OCI-LY7 (cell line): ENCODE measurements around the gene KIF7.

ENCODE experiments used
- CTCF ChIP-seq: fragments of 200-600 bp; sonication (generic); conservative IDR thresholded peaks from 2 replicates; pipeline ENCODE4 v1.5.1; 2014; ENCODE audit warnings: mild to moderate bottlenecking, antibody characterized with exemption, low read length, moderate library complexity, mixed read lengths
- EZH2phosphoT487 ChIP-seq: fragments of 200-600 bp; sonication (generic); IDR thresholded peaks from 2 replicates; pipeline ENCODE4 v1.6.1; 2018; ENCODE audit warnings: low read depth, borderline replicate concordance, mild to moderate bottlenecking, mixed run types, antibody characterized with exemption, low read length, moderate library complexity, mixed read lengths

- TF ChIP-seq CTCF: no peak
- TF ChIP-seq EZH2phosphoT487: no peak
Observed at GRCh38 chr15:89628301-89628700, 27.0 kb downstream of the KIF7 start.
